GM20000 (cell line): ENCODE measurements around the gene RASAL2.

ENCODE experiments used
- DNase-seq: peaks from one replicate; pipeline ENCODE4 v3.0.0; 2012; ENCODE audit warnings: low spot score
- TF ChIP-seq, protein P1 (sequence below): IDR thresholded peaks from 2 replicates; pipeline ENCODE4 v1.5.1; 2012; ENCODE audit warnings: mild to moderate bottlenecking, control low read depth; ENCODE audit errors: extremely low read depth, missing control alignments

Gene RASAL2

GRCh38 chr1:178516110-178516509 is 422.2 kb downstream of the RASAL2 start:
- TF ChIP-seq, protein P1, sequence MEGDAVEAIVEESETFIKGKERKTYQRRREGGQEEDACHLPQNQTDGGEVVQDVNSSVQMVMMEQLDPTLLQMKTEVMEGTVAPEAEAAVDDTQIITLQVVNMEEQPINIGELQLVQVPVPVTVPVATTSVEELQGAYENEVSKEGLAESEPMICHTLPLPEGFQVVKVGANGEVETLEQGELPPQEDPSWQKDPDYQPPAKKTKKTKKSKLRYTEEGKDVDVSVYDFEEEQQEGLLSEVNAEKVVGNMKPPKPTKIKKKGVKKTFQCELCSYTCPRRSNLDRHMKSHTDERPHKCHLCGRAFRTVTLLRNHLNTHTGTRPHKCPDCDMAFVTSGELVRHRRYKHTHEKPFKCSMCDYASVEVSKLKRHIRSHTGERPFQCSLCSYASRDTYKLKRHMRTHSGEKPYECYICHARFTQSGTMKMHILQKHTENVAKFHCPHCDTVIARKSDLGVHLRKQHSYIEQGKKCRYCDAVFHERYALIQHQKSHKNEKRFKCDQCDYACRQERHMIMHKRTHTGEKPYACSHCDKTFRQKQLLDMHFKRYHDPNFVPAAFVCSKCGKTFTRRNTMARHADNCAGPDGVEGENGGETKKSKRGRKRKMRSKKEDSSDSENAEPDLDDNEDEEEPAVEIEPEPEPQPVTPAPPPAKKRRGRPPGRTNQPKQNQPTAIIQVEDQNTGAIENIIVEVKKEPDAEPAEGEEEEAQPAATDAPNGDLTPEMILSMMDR, result no peak
- DNase-seq, result no peak

- DNase-seq, result no peak
- TF ChIP-seq, protein P1, result no peak
Observed at GRCh38 chr1:178518894-178519293, 425.0 kb downstream of the RASAL2 start.

DNA sequence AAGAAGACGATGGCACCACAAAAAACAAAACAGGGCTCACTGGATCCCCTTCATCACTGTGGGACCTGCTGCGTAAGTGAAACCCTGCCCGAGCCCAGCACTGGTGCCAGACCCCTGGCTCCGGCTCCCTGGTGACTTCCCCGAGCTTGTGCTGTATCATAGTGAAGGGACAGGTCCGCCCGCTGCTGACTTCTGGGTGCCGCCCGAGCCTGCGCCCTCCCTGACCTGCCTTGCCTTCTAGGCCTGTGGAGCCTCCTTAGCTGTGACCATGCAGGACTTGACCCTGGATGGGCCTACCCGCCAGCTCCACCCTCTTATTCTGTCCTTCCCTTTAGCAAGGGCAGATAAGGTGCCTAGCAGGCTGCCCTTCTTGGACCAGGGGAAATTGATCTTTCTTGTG is 426.9 kb downstream of the RASAL2 start:
- TF ChIP-seq, protein P1, result no peak

GRCh38 chr1:178521241-178521640 is 427.3 kb downstream of the RASAL2 start:
- DNase-seq, result no peak
- TF ChIP-seq, protein P1, result no peak

More for the DNA sequence above, 426.9 kb downstream of the RASAL2 start:
- no peak for DNase-seq

DNA sequence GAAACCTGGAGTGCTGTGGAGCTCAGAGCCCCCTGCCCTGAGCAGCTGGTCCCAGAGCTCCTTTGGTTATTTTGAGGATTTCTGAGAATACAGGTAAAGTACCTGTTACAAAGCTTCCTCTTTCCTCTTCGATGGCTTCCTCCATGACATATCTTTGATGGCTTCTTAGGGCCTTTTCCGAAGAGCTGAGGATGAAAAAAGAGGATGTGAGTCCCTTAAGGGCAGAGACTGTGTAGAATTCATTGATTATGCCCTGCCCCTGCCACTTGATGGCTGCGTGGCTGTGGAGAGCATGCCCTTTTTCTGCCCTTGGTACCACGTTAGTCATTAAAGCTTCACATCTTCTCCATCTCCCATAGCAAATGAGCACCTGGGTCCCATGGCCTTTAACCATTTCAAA is 433.2 kb downstream of the RASAL2 start:
- TF ChIP-seq, protein P1, result no peak
- no peak for DNase-seq

DNA sequence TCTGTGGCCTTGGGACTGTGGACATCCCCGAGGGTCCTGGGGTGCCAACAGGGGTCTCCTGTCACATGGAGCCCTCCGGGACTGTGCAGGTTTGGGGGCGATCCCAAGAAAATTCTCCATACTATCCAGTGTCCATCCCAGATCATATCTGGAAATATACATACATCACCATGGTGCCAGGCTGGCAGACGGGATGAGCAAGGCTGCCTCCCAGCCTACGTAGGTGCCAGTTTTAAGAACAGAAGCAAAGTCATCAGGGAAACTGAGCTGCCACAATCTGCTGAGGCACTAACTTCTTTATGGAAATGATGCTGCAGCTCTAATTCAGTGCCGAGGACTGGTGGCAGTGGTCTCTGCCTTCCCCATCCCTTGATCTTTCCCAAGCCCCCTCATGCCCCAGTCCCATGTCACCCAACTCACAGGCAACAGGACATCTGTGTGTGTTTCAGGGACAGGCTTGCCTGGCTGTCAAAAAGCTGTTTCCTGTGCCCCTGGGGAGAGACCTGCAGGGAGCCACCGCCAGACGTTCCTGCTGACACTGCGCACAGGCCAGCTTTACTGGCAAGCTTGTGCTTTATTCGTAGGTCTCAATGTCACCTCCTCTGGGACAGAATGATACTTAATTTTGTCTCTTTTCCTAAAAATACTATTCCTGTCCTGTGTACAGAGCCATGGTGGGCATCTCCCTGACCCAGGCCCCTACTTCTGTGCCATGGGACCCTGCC is 434.5 kb downstream of the RASAL2 start:
- TF ChIP-seq, protein P1, result no peak
- DNase-seq, result no peak

- TF ChIP-seq, protein P1, result no peak
- no peak for DNase-seq
Observed at GRCh38 chr1:178528953-178529335, 435.0 kb downstream of the RASAL2 start.
